ENCODE data around the gene GDPD2.
A peak's percentile ranks its signal among the peaks of the same experiment; 100 is the strongest.

Gene GDPD2

DNA sequence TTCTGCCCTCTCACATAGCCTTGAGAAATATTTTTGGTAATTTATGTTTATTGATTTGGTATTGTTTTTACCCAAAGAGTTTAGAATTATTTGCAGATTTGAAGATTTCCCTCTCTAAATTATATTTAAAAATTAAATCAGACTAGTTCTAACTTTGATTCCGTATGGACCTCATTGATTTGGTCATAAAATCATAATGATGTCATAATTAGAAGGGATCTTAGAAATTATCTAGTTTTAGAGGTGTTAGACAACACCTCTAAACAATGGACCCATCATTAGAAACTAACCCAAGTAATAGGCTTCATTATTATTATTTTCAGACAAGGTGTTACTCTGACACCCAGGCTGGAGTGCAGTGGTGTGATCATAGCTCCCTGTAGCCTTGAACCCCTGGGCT is 45.6 kb downstream of the GDPD2 start:
- TF ChIP-seq CTCF (IDR thresholded peaks at IDR 0.05): no peak
- Histone ChIP-seq H3K4me3 (ENCODE audit: low read depth, low read length) (no peak overlapping the region), H3K4me2 (ENCODE audit: low read length) (no peak overlapping the region), H3K36me3 (ENCODE audit: control insufficient read depth, insufficient read depth, low read length) (no peaks in the 10 kb centered on the region), H3K9me3 (ENCODE audit: control insufficient read depth, low read length) (no peaks in the 10 kb centered on the region), H3K79me2 (no peaks in the 10 kb centered on the region), H3K27ac (no peak overlapping the region), H3K9ac (no peak overlapping the region), H3K27me3 (ENCODE audit: control insufficient read depth, insufficient read depth, low read length) (no peaks in the 10 kb centered on the region), H3K4me1 (no peaks in the 10 kb centered on the region), H2AFZ (no peak overlapping the region)

GRCh38 chrX:70470850-70471289 is 47.8 kb downstream of the GDPD2 start:
- H3K9ac ChIP-seq: no peak overlapping the region
- no peaks in the 10 kb centered on the region for H3K79me2 ChIP-seq
- H3K9me3 ChIP-seq (ENCODE audit: control insufficient read depth, low read length): no peaks in the 10 kb centered on the region
- H3K4me1 ChIP-seq: no peaks in the 10 kb centered on the region
- no peak overlapping the region for H3K4me2 ChIP-seq (ENCODE audit: low read length)
- H3K36me3 ChIP-seq (ENCODE audit: control insufficient read depth, insufficient read depth, low read length): no peaks in the 10 kb centered on the region
- H2AFZ ChIP-seq: no peak overlapping the region
- H3K4me3 ChIP-seq (ENCODE audit: low read depth, low read length): no peak overlapping the region
- H3K27ac ChIP-seq: no peak overlapping the region
- no peaks in the 10 kb centered on the region for H3K27me3 ChIP-seq (ENCODE audit: control insufficient read depth, insufficient read depth, low read length)
- TF ChIP-seq CTCF (IDR thresholded peaks at IDR 0.05): no peak

DNA sequence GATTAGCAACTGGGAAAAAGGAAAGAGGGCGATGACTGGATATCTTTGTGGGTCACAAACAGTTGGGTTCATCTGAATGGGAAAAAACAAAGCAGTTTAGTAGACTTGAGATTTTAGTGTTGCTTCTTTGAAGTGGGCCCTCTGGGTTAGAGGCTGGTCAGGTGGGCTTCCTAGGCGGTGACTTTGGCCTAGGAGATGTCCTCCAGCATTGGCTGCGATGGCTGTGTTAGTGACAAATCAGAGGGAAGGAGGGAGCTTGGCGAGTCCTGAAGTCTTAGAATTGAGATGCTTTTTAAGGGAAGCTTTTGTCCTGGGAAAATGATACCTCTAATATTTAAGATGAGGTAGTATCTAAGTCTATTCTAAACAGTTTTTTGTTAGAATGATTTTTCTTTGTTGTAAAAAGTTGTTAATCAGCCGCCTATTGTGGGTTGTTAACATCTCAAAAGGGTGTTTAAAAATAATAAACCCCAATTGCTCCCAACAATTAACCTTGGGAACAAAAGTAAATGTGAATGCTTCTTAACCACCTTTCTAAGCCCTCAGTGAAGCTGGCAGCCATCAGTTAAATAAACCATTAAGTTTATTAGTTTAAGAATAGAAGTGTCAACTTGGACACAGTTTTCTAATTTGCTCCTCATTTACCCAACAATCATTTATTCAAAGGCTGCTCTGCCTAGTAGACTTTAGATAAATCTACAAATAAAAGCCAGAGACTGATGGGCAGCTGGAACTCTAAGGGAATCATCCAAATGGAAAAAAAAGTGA is 53.2 kb downstream of the GDPD2 start:
- H3K9ac ChIP-seq: no peak overlapping the region
- no peaks in the 10 kb centered on the region for H3K79me2 ChIP-seq
- no peaks in the 10 kb centered on the region for H3K36me3 ChIP-seq (ENCODE audit: control insufficient read depth, insufficient read depth, low read length)
- H3K4me3 ChIP-seq (ENCODE audit: low read depth, low read length): no peak overlapping the region
- H2AFZ ChIP-seq: no peak overlapping the region
- H3K4me2 ChIP-seq (ENCODE audit: low read length): no peak overlapping the region
- no peaks in the 10 kb centered on the region for H3K9me3 ChIP-seq (ENCODE audit: control insufficient read depth, low read length)
- no peaks in the 10 kb centered on the region for H3K27me3 ChIP-seq (ENCODE audit: control insufficient read depth, insufficient read depth, low read length)
- peaks cover 28% of the 10 kb centered on the region for H3K4me1 ChIP-seq
- no peak for TF ChIP-seq CTCF (IDR thresholded peaks at IDR 0.05)
- peak overlapping the region; percentile 72 for H3K27ac ChIP-seq

DNA sequence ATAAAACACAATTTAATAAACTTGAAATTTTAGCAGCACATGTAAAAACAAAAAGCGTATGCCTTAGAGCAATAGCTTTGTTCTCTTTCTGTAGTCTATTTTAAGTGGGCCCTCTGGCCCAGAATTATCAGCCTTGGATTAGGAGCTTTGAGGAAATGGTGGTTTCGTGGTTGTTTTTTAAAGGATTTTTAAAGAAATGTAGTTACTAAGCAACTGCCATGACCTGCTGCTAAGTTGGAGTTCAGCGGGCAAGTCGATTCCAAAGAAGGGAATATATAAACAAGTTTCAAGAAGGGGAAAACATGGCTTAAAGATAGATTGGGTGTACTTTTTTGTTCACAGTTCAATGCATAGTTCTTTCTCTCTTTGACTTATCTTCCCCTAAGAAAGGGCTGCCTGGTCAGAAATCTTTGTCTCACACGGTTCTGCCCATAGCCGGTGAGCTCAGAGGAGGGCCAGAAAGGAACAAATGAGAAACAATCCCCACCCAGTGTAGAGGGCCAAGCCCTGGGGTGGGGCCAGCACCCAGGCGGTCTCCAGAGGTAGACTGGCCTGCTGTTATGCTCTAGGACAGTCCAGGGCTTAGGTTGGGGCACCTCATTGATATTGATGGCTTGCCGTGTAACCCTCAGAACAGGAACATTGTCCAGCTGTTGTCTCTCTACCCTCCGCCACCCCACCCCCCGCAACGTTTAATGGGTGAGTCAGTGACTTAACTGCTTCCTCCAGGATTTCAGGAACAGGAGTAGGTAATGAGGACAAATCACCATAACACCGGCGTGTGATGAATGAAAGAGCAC is 54.0 kb downstream of the GDPD2 start:
- peaks cover 29% of the 10 kb centered on the region for H3K4me1 ChIP-seq
- TF ChIP-seq CTCF (IDR thresholded peaks at IDR 0.05): no peak
- no peaks in the 10 kb centered on the region for H3K79me2 ChIP-seq
- H3K4me3 ChIP-seq (ENCODE audit: low read depth, low read length): no peak overlapping the region
- H2AFZ ChIP-seq: no peak overlapping the region
- peak overlapping the region; percentile 72 for H3K27ac ChIP-seq
- H3K4me2 ChIP-seq (ENCODE audit: low read length): peak overlapping the region; percentile 51
- H3K9me3 ChIP-seq (ENCODE audit: control insufficient read depth, low read length): no peaks in the 10 kb centered on the region
- no peak overlapping the region for H3K9ac ChIP-seq
- no peaks in the 10 kb centered on the region for H3K36me3 ChIP-seq (ENCODE audit: control insufficient read depth, insufficient read depth, low read length)
- no peaks in the 10 kb centered on the region for H3K27me3 ChIP-seq (ENCODE audit: control insufficient read depth, insufficient read depth, low read length)

Data from parathyroid adenoma (tissue), 2 donors.